OCI-M2 (cell line): ENCODE data around the gene PCYOX1L.

Source experiments
- DNase-seq: peaks from one replicate; lab custom pipeline; 2025; ENCODE audit not compliant: unreplicated experiment; lab: John Stamatoyannopoulos, UW

The PCYOX1L gene

GRCh38 chr5:149357370-149358293, at the start of gene PCYOX1L:
Gene PCYOX1L (plus strand): TSS chr5:149358046. CDS start chr5:149358069, 23 bp downstream.
- DNase-seq: peak; percentile 51

GRCh38 chr5:149309354-149309753, 48.5 kb upstream of the PCYOX1L start:
- DNase-seq: no peak

GRCh38 chr5:149310488-149310887, 47.4 kb upstream of the PCYOX1L start:
- DNase-seq: no peak

- DNase-seq: no peak
Observed at GRCh38 chr5:149310947-149311658, 46.7 kb upstream of the PCYOX1L start.

GRCh38 chr5:149313151-149313841, 44.5 kb upstream of the PCYOX1L start:
- no peak for DNase-seq

- no peak for DNase-seq
Observed at GRCh38 chr5:149314571-149315111, 43.2 kb upstream of the PCYOX1L start.

- no peak for DNase-seq
Observed at GRCh38 chr5:149315753-149316152, 42.1 kb upstream of the PCYOX1L start.

GRCh38 chr5:149317281-149318048, 40.4 kb upstream of the PCYOX1L start:
- no peak for DNase-seq

- DNase-seq: no peak
Observed at GRCh38 chr5:149319174-149319573, 38.7 kb upstream of the PCYOX1L start.

- DNase-seq: no peak
Observed at GRCh38 chr5:149320791-149321330, 37.0 kb upstream of the PCYOX1L start.

- no peak for DNase-seq
Observed at GRCh38 chr5:149322518-149322917, 35.3 kb upstream of the PCYOX1L start.

- no peak for DNase-seq
Observed at GRCh38 chr5:149323210-149323609, 34.6 kb upstream of the PCYOX1L start.

GRCh38 chr5:149323621-149324205, 34.1 kb upstream of the PCYOX1L start:
- DNase-seq: no peak

GRCh38 chr5:149324641-149325040, 33.2 kb upstream of the PCYOX1L start:
- DNase-seq: no peak

GRCh38 chr5:149325166-149325735, 32.6 kb upstream of the PCYOX1L start:
- no peak for DNase-seq

GRCh38 chr5:149325894-149326293, 32.0 kb upstream of the PCYOX1L start:
- DNase-seq: no peak

GRCh38 chr5:149326611-149327010, 31.2 kb upstream of the PCYOX1L start:
- DNase-seq: no peak

- DNase-seq: no peak
Observed at GRCh38 chr5:149328177-149328576, 29.7 kb upstream of the PCYOX1L start.

- DNase-seq: no peak
Observed at GRCh38 chr5:149333711-149334443, 24.0 kb upstream of the PCYOX1L start.
